WERI-Rb-1 (cell line): Measurements from ENCODE around the gene CTRB2.
"Not testable (repeated sequence)": the region's sequence is repeated elsewhere in the genome, so short reads cannot be mapped to it uniquely, and the experiment has no call there.

ENCODE experiments used
- DNase-seq: peaks from one replicate; pipeline ENCODE4 v3.0.0-alpha.2; 2020
- H3K27ac ChIP-seq: fragments of 250-450 bp; sonication (Bioruptor Pico); 2 replicates; pipeline ENCODE4 v1.5.1; 2020; ENCODE audit warnings: mild to moderate bottlenecking, moderate library complexity
- H3K27me3 ChIP-seq: fragments of 250-450 bp; sonication (Bioruptor Pico); 2 replicates; pipeline ENCODE4 v1.5.1; 2021; ENCODE audit warnings: mild to moderate bottlenecking, low read depth, moderate library complexity; ENCODE audit not compliant: insufficient read depth, severe bottlenecking
- H3K36me3 ChIP-seq: fragments of 250-450 bp; sonication (Bioruptor Pico); 2 replicates; pipeline ENCODE4 v1.5.1; 2020; ENCODE audit warnings: mild to moderate bottlenecking, moderate library complexity
- H3K4me3 ChIP-seq: 2 replicates; pipeline ENCODE4 v1.5.1; 2011; ENCODE audit warnings: low read depth, mild to moderate bottlenecking, control low read depth, low read length
- H3K9me3 ChIP-seq: fragments of 250-450 bp; sonication (Bioruptor Pico); 2 replicates; pipeline ENCODE4 v1.5.1; 2021; ENCODE audit warnings: mild to moderate bottlenecking, moderate library complexity; ENCODE audit not compliant: severe bottlenecking
- CTCF ChIP-seq: IDR thresholded peaks from 2 replicates; pipeline ENCODE4 v1.5.1; 2011; ENCODE audit warnings: low read depth, mild to moderate bottlenecking, control low read depth, inconsistent platforms, low read length

CTRB2 gene

GRCh38 chr16:75219088-75219487, 12.1 kb upstream of the CTRB2 start:
- no peak for TF ChIP-seq CTCF
- H3K4me3 ChIP-seq = no peak overlapping the region

GRCh38 chr16:75218256-75219076, 11.5 kb upstream of the CTRB2 start, which contains the start of gene CTRB1:
CTRB1 (plus strand) TSS chr16:75218988; CDS start chr16:75219008, 20 bp downstream.
- DNase-seq = no peak
- Histone ChIP-seq H3K9me3 (no peaks in the 10 kb centered on the region), H3K27ac (no peak within 1 kb of the TSS), H3K4me3 (no peak within 1 kb of the TSS), H3K27me3 (no peaks in the 10 kb centered on the region), H3K36me3 (no peaks in the 10 kb centered on the region)
- TF ChIP-seq CTCF = no peak

More at GRCh38 chr16:75219088-75219487, 12.1 kb upstream of the CTRB2 start:
- no peaks in the 10 kb centered on the region for H3K36me3 ChIP-seq
- H3K9me3 ChIP-seq = no peaks in the 10 kb centered on the region
- H3K27me3 ChIP-seq = no peaks in the 10 kb centered on the region
- no peak for DNase-seq
- H3K27ac ChIP-seq = no peak overlapping the region

- H3K9me3 ChIP-seq = no peaks in the 10 kb centered on the region
- H3K27ac ChIP-seq = no peak overlapping the region
- TF ChIP-seq CTCF = no peak
- no peaks in the 10 kb centered on the region for H3K27me3 ChIP-seq
- H3K36me3 ChIP-seq = no peaks in the 10 kb centered on the region
- DNase-seq = no peak
- H3K4me3 ChIP-seq = no peak overlapping the region
Observed at GRCh38 chr16:75217389-75217851, 10.5 kb upstream of the CTRB2 start.

GRCh38 chr16:75216576-75216975, 9.6 kb upstream of the CTRB2 start:
- Histone ChIP-seq H3K36me3 (no peaks in the 10 kb centered on the region), H3K27me3 (no peaks in the 10 kb centered on the region), H3K27ac (no peak overlapping the region), H3K9me3 (no peaks in the 10 kb centered on the region), H3K4me3 (no peak overlapping the region)
- no peak for DNase-seq
- no peak for TF ChIP-seq CTCF

GRCh38 chr16:75216127-75216526, 9.2 kb upstream of the CTRB2 start:
- no peak overlapping the region for H3K27ac ChIP-seq
- DNase-seq = no peak
- no peaks in the 10 kb centered on the region for H3K9me3 ChIP-seq
- TF ChIP-seq CTCF = no peak
- H3K4me3 ChIP-seq = no peak overlapping the region
- H3K27me3 ChIP-seq = no peaks in the 10 kb centered on the region
- no peaks in the 10 kb centered on the region for H3K36me3 ChIP-seq

GRCh38 chr16:75211286-75211685, 4.3 kb upstream of the CTRB2 start:
- H3K4me3 ChIP-seq, H3K27me3 ChIP-seq, DNase-seq: not testable (repeated sequence)

More at GRCh38 chr16:75211286-75211685, 4.3 kb upstream of the CTRB2 start:
- H3K27ac ChIP-seq, H3K36me3 ChIP-seq, H3K9me3 ChIP-seq: not testable (repeated sequence)
